Uterus (tissue), 4 donors: ENCODE results near the gene NRSN2. TPM values are rescaled to one million over a fixed set of nuclear protein-coding genes. Genes with fewer than 3 reads are reported as not detected.

ENCODE experiments used
- total RNA-seq, 4 donors: library from RNA; depleted of rRNA in 3 of 4; stranded (reverse); fragments of >200 nt in 3 of 4; gene quantifications; one replicate each; pipeline versions ENCODE4 v1.1.0 to v1.2.4, GENCODE V29; 2014 to 2023
- donor health status: DM: yes; HTN: yes; CAD: no.

The NRSN2 gene
- total RNA-seq, 4 donors from 2014 or later = 10.2 to 65.6 (median 28.7) TPM

Other genes with a start within 250 kb of the NRSN2 start
- not detected for gene DEFB126, start 204.5 kb upstream of the NRSN2 start, total RNA-seq
- gene DEFB127, start 189.7 kb upstream of the NRSN2 start, total RNA-seq = not detected
- not detected for gene DEFB128, start 157.4 kb upstream of the NRSN2 start, total RNA-seq
- not detected for gene DEFB129, start 119.9 kb upstream of the NRSN2 start, total RNA-seq
- gene DEFB132, start 89.4 kb upstream of the NRSN2 start, total RNA-seq = not detected
- 10 to 100 TPM in 2 of 4 donors, 1 to 10 TPM in 2; 2.8 to 18.2 (median 11.2) TPM for gene C20orf96, start 56.4 kb upstream of the NRSN2 start, total RNA-seq
- 10 to 100 TPM in 3 of 4 donors, 1 to 10 TPM in 1; 3.3 to 56.7 (median 19.2) TPM for gene ZCCHC3, start 49.5 kb upstream of the NRSN2 start, total RNA-seq
- 10 to 100 TPM in 1 of 4 donors, 1 to 10 TPM in 3; 2.4 to 21.9 (median 7.4) TPM for gene SOX12, start 21.6 kb upstream of the NRSN2 start, total RNA-seq
- gene TRIB3, start 33.6 kb downstream of the NRSN2 start, total RNA-seq = 1 to 10 TPM; 1.8 to 8.4 (median 3.9) TPM
- 10 to 100 TPM; 57.9 to 86.3 (median 64.6) TPM for gene RBCK1, start 61.2 kb downstream of the NRSN2 start, total RNA-seq
- 10 to 100 TPM; 11.0 to 44.0 (median 35.8) TPM for gene TBC1D20, start 115.4 kb downstream of the NRSN2 start, total RNA-seq
- gene CSNK2A1, start 196.7 kb downstream of the NRSN2 start, total RNA-seq = 100 to 1,000 TPM in 2 of 4 donors, 10 to 100 TPM in 2; 48.2 to 207 (median 85.8) TPM